Activated CD8-positive, alpha-beta memory T cell treated with anti-CD3 and anti-CD28 coated beads, Interleukin-2, amount 10 ng/mL, durations not matched to agents 7 days and 5 days (primary cell): ENCODE measurements around the gene RPLP2. TPM values are rescaled to one million over a fixed set of nuclear protein-coding genes. Genes with fewer than 3 reads are reported as not detected.

Experiments used
- ATAC-seq: fragments of 150-1000 bp; cut with Tn5 transposase; one replicate; pipeline ENCODE4 v1.10.0; 2021; ENCODE audit warnings: moderate library complexity
- CTCF ChIA-PET: fragments of 350-600 bp; sonication (Branson Sonifier 250); formaldehyde crosslinking; loops from one replicate; lab custom pipeline; 2021; ENCODE audit warnings: antibody characterized with exemption; lab: Charles Lee
- DNase-seq: peaks from one replicate; pipeline ENCODE4 v3.0.0-alpha.2; 2020
- H3K27ac Mint-ChIP-seq: one replicate; pipeline ENCODE4 v1.8.0; 2021; ENCODE audit warnings: mild to moderate bottlenecking, mixed read lengths
- H3K27me3 Mint-ChIP-seq: one replicate; pipeline ENCODE4 v1.8.0; 2021; ENCODE audit warnings: mixed read lengths
- H3K36me3 Mint-ChIP-seq: one replicate; pipeline ENCODE4 v1.8.0; 2021; ENCODE audit warnings: mild to moderate bottlenecking, mixed read lengths
- H3K4me1 Mint-ChIP-seq: one replicate; pipeline ENCODE4 v1.8.0; 2021; ENCODE audit warnings: mixed read lengths
- H3K4me3 Mint-ChIP-seq: one replicate; pipeline ENCODE4 v1.8.0; 2021; ENCODE audit warnings: mild to moderate bottlenecking, moderate library complexity, mixed read lengths
- H3K9me3 Mint-ChIP-seq: one replicate; pipeline ENCODE4 v1.8.0; 2022; ENCODE audit warnings: low read depth, mixed read lengths
- total RNA-seq, 2 experiments: library from RNA; stranded (reverse); gene quantifications; one replicate each; pipeline ENCODE4 v1.2.3, GENCODE V29; 2021

RPLP2 gene
- total RNA-seq, result 1,000 to 10,000 TPM; 1,844 to 1,872 TPM

GRCh38 chr11:809287-810039 is at the start of gene RPLP2:
Gene RPLP2, plus strand, starts transcription at chr11:809967. Its CDS starts 268 bp downstream, at chr11:810235.
- Mint-ChIP-seq H3K27me3 (no peaks in the 10 kb centered on the region), H3K4me1 (peaks cover 41% of the 10 kb centered on the region), H3K4me3 (peak within 1 kb of the TSS; percentile 95), H3K36me3 (peaks cover 24% of the 10 kb centered on the region), H3K9me3 (no peaks in the 10 kb centered on the region), H3K27ac (peak within 1 kb of the TSS; percentile 99)
- DNase-seq, result peak; percentile 99
- ATAC-seq, result peak; percentile 82
- CTCF ChIA-PET, result interaction anchor here (0.6 to 3.4 kb wide), 10 partner anchors 8 to 114 kb away, joined by 3 to 17 read pairs (median 4); partner anchors contain the start of genes CD151, DEAF1, TMEM80 and TSPAN4

- CTCF ChIA-PET, result interaction anchor here (0.6 to 1.2 kb wide), 4 partner anchors 33 to 205 kb away, joined by 3 read pairs; no protein-coding TSS in a partner anchor
- DNase-seq (no peak), ATAC-seq (no peak)
- Mint-ChIP-seq H3K4me3 (no peak overlapping the region), H3K27me3 (no peaks in the 10 kb centered on the region), H3K27ac (peak overlapping the region; percentile 43), H3K4me1 (no peaks in the 10 kb centered on the region), H3K9me3 (no peaks in the 10 kb centered on the region), H3K36me3 (peaks cover 32% of the 10 kb centered on the region)
These were observed 49.5 kb upstream of the RPLP2 start for GRCh38 chr11:760236-760635.

GRCh38 chr11:761526-762108 is 48.1 kb upstream of the RPLP2 start:
- CTCF ChIA-PET, result interaction anchor here (1.1 to 1.2 kb wide), 2 partner anchors 14 to 31 kb away, joined by 3 read pairs; partner anchors contain the start of gene TALDO1
- H3K4me3 Mint-ChIP-seq, result no peak overlapping the region
- H3K27me3 Mint-ChIP-seq, result no peaks in the 10 kb centered on the region
- DNase-seq, result no peak
- no peaks in the 10 kb centered on the region for H3K4me1 Mint-ChIP-seq
- no peak overlapping the region for H3K27ac Mint-ChIP-seq
- ATAC-seq, result no peak
- no peaks in the 10 kb centered on the region for H3K9me3 Mint-ChIP-seq
- peaks cover 30% of the 10 kb centered on the region for H3K36me3 Mint-ChIP-seq

GRCh38 chr11:762421-763072 is 47.2 kb upstream of the RPLP2 start:
- Mint-ChIP-seq H3K27ac (no peak overlapping the region), H3K4me3 (no peak overlapping the region), H3K27me3 (no peaks in the 10 kb centered on the region), H3K4me1 (peaks cover 2% of the 10 kb centered on the region), H3K9me3 (no peaks in the 10 kb centered on the region), H3K36me3 (peaks cover 27% of the 10 kb centered on the region)
- CTCF ChIA-PET, result interaction anchor here (1.1 kb wide), 1 partner anchor 15 kb away, joined by 3 read pairs; the partner anchor contains the start of gene TALDO1
- DNase-seq, result no peak
- no peak for ATAC-seq

GRCh38 chr11:763073-763463 is 46.7 kb upstream of the RPLP2 start:
- ATAC-seq (no peak), DNase-seq (no peak)
- Mint-ChIP-seq H3K27me3 (no peaks in the 10 kb centered on the region), H3K4me3 (no peak overlapping the region), H3K36me3 (peaks cover 25% of the 10 kb centered on the region), H3K27ac (no peak overlapping the region), H3K4me1 (peaks cover 2% of the 10 kb centered on the region), H3K9me3 (no peaks in the 10 kb centered on the region)
- CTCF ChIA-PET, result interaction anchor here (0.8 to 1.6 kb wide), 2 partner anchors 12 to 208 kb away, joined by 3 read pairs; no protein-coding TSS in a partner anchor

GRCh38 chr11:763549-764321 is 46.0 kb upstream of the RPLP2 start:
- Mint-ChIP-seq H3K9me3 (no peaks in the 10 kb centered on the region), H3K36me3 (peaks cover 23% of the 10 kb centered on the region), H3K27me3 (no peaks in the 10 kb centered on the region), H3K4me1 (peaks cover 2% of the 10 kb centered on the region), H3K27ac (no peak overlapping the region), H3K4me3 (no peak overlapping the region)
- no peak for DNase-seq
- ATAC-seq, result no peak
- CTCF ChIA-PET, result interaction anchor here (0.8 to 1.6 kb wide), 5 partner anchors 13 to 209 kb away, joined by 3 read pairs; no protein-coding TSS in a partner anchor

GRCh38 chr11:764322-765024 is 45.3 kb upstream of the RPLP2 start:
- ATAC-seq (no peak), DNase-seq (no peak)
- Mint-ChIP-seq H3K27ac (no peak overlapping the region), H3K4me3 (no peak overlapping the region), H3K9me3 (no peaks in the 10 kb centered on the region), H3K36me3 (peaks cover 21% of the 10 kb centered on the region), H3K27me3 (no peaks in the 10 kb centered on the region), H3K4me1 (peaks cover 2% of the 10 kb centered on the region)
- CTCF ChIA-PET, result interaction anchor here (0.6 to 1.6 kb wide), 5 partner anchors 14 to 177 kb away, joined by 3 to 5 read pairs (median 3); no protein-coding TSS in a partner anchor

GRCh38 chr11:765025-765801 is 44.6 kb upstream of the RPLP2 start:
- Mint-ChIP-seq H3K4me1 (peaks cover 2% of the 10 kb centered on the region), H3K36me3 (peaks cover 18% of the 10 kb centered on the region), H3K9me3 (no peaks in the 10 kb centered on the region), H3K27me3 (no peaks in the 10 kb centered on the region), H3K4me3 (no peak overlapping the region), H3K27ac (no peak overlapping the region)
- peak; percentile 78 for DNase-seq
- peak; percentile 78 for ATAC-seq
- CTCF ChIA-PET, result interaction anchor here (0.6 to 1.3 kb wide), 8 partner anchors 10 to 211 kb away, joined by 3 to 5 read pairs (median 4); no protein-coding TSS in a partner anchor

- Mint-ChIP-seq H3K36me3 (peaks cover 17% of the 10 kb centered on the region), H3K27me3 (no peaks in the 10 kb centered on the region), H3K27ac (no peak overlapping the region), H3K4me3 (no peak overlapping the region), H3K9me3 (no peaks in the 10 kb centered on the region), H3K4me1 (peaks cover 2% of the 10 kb centered on the region)
- no peak for ATAC-seq
- CTCF ChIA-PET, result interaction anchor here (0.7 to 1.2 kb wide), 6 partner anchors 10 to 211 kb away, joined by 3 to 4 read pairs (median 4); no protein-coding TSS in a partner anchor
- DNase-seq, result no peak
These were observed 44.0 kb upstream of the RPLP2 start for GRCh38 chr11:765802-766091.

- Mint-ChIP-seq H3K9me3 (no peaks in the 10 kb centered on the region), H3K27me3 (no peaks in the 10 kb centered on the region), H3K4me3 (no peak overlapping the region), H3K4me1 (peaks cover 2% of the 10 kb centered on the region), H3K36me3 (peaks cover 18% of the 10 kb centered on the region), H3K27ac (peak overlapping the region; percentile 17)
- ATAC-seq, result no peak
- CTCF ChIA-PET, result interaction anchor here (0.7 to 1.2 kb wide), 7 partner anchors 9 to 212 kb away, joined by 3 to 4 read pairs (median 3); no protein-coding TSS in a partner anchor
- no peak for DNase-seq
These were observed 43.4 kb upstream of the RPLP2 start for GRCh38 chr11:766106-766935.

- peak overlapping the region; percentile 17 for H3K27ac Mint-ChIP-seq
- no peak for ATAC-seq
- H3K36me3 Mint-ChIP-seq, result peaks cover 13% of the 10 kb centered on the region
- H3K27me3 Mint-ChIP-seq, result no peaks in the 10 kb centered on the region
- no peak overlapping the region for H3K4me3 Mint-ChIP-seq
- CTCF ChIA-PET, result interaction anchor here (0.8 kb wide), 1 partner anchor 70 kb away, joined by 3 read pairs; no protein-coding TSS in a partner anchor
- no peaks in the 10 kb centered on the region for H3K9me3 Mint-ChIP-seq
- H3K4me1 Mint-ChIP-seq, result peaks cover 2% of the 10 kb centered on the region
- no peak for DNase-seq
These were observed 42.9 kb upstream of the RPLP2 start for GRCh38 chr11:766936-767210.
